Nephron progenitor cell (in vitro differentiated cells): ENCODE results near the gene UBE2Q1.

Source experiments
- DNase-seq: peaks from one replicate; pipeline ENCODE4 v3.0.0; 2021
- H3K27ac Mint-ChIP-seq: 2 replicates; pipeline ENCODE4 v1.8.0; 2021; ENCODE audit warnings: mild to moderate bottlenecking, moderate library complexity, mixed read lengths
- H3K27me3 Mint-ChIP-seq: 2 replicates; pipeline ENCODE4 v1.8.0; 2021; ENCODE audit warnings: mild to moderate bottlenecking, low read depth, mixed read lengths; ENCODE audit not compliant: poor library complexity
- H3K36me3 Mint-ChIP-seq: 2 replicates; pipeline ENCODE4 v1.8.0; 2021; ENCODE audit warnings: low read depth, mixed read lengths
- H3K4me1 Mint-ChIP-seq: 2 replicates; pipeline ENCODE4 v1.8.0; 2021; ENCODE audit warnings: mixed read lengths
- H3K4me3 Mint-ChIP-seq: 2 replicates; pipeline ENCODE4 v1.8.0; 2021; ENCODE audit warnings: mild to moderate bottlenecking, moderate library complexity, mixed read lengths
- H3K9me3 Mint-ChIP-seq: 2 replicates; pipeline ENCODE4 v1.8.0; 2021; ENCODE audit warnings: mild to moderate bottlenecking, moderate library complexity, mixed read lengths
- CTCF ChIP-seq: fragments of 200-600 bp; sonication (generic); IDR thresholded peaks from 2 replicates; pipeline ENCODE4 v1.5.0; 2021; ENCODE audit warnings: antibody characterized with exemption

UBE2Q1 gene

GRCh38 chr1:154599658-154600057 lies 41.2 kb upstream of the UBE2Q1 start:
- Mint-ChIP-seq H3K4me1 (peaks cover 14% of the 10 kb centered on the region), H3K27ac (peak overlapping the region; percentile 80), H3K36me3 (peaks cover 53% of the 10 kb centered on the region), H3K27me3 (no peaks in the 10 kb centered on the region), H3K9me3 (no peaks in the 10 kb centered on the region), H3K4me3 (no peak overlapping the region)
- no peak for TF ChIP-seq CTCF
- DNase-seq: no peak

GRCh38 chr1:154598871-154599635 lies 40.6 kb upstream of the UBE2Q1 start:
- H3K27me3 Mint-ChIP-seq: no peaks in the 10 kb centered on the region
- peaks cover 9% of the 10 kb centered on the region for H3K4me1 Mint-ChIP-seq
- no peaks in the 10 kb centered on the region for H3K9me3 Mint-ChIP-seq
- no peak for TF ChIP-seq CTCF
- DNase-seq: no peak
- no peak overlapping the region for H3K4me3 Mint-ChIP-seq
- peaks cover 54% of the 10 kb centered on the region for H3K36me3 Mint-ChIP-seq
- H3K27ac Mint-ChIP-seq: no peak overlapping the region

- no peaks in the 10 kb centered on the region for H3K9me3 Mint-ChIP-seq
- no peak for TF ChIP-seq CTCF
- H3K27me3 Mint-ChIP-seq: peaks cover 2% of the 10 kb centered on the region
- no peak for DNase-seq
- no peak overlapping the region for H3K4me3 Mint-ChIP-seq
- peaks cover 4% of the 10 kb centered on the region for H3K4me1 Mint-ChIP-seq
- H3K27ac Mint-ChIP-seq: no peak overlapping the region
- peaks cover 53% of the 10 kb centered on the region for H3K36me3 Mint-ChIP-seq
These were observed 37.2 kb upstream of the UBE2Q1 start for GRCh38 chr1:154595621-154596020.

GRCh38 chr1:154594811-154595210 lies 36.3 kb upstream of the UBE2Q1 start:
- TF ChIP-seq CTCF: no peak
- Mint-ChIP-seq H3K4me1 (peaks cover 2% of the 10 kb centered on the region), H3K4me3 (no peak overlapping the region), H3K27ac (peak overlapping the region; percentile 89), H3K36me3 (peaks cover 54% of the 10 kb centered on the region), H3K9me3 (no peaks in the 10 kb centered on the region), H3K27me3 (peaks cover 2% of the 10 kb centered on the region)
- DNase-seq: no peak

- Mint-ChIP-seq H3K27me3 (peaks cover 2% of the 10 kb centered on the region), H3K4me1 (no peaks in the 10 kb centered on the region), H3K36me3 (peaks cover 66% of the 10 kb centered on the region), H3K4me3 (no peak overlapping the region), H3K27ac (peak overlapping the region; percentile 6), H3K9me3 (no peaks in the 10 kb centered on the region)
- no peak for DNase-seq
- TF ChIP-seq CTCF: no peak
These were observed 34.9 kb upstream of the UBE2Q1 start for GRCh38 chr1:154593390-154593789.

- H3K4me1 Mint-ChIP-seq: no peaks in the 10 kb centered on the region
- H3K36me3 Mint-ChIP-seq: peaks cover 69% of the 10 kb centered on the region
- no peak overlapping the region for H3K27ac Mint-ChIP-seq
- no peaks in the 10 kb centered on the region for H3K9me3 Mint-ChIP-seq
- TF ChIP-seq CTCF: no peak
- no peak for DNase-seq
- peaks cover 2% of the 10 kb centered on the region for H3K27me3 Mint-ChIP-seq
- H3K4me3 Mint-ChIP-seq: no peak overlapping the region
These were observed 32.7 kb upstream of the UBE2Q1 start for GRCh38 chr1:154591206-154591605.
